Skeletal muscle cell (primary cell): Measurements from ENCODE around the gene CPZ.
"Not testable (repeated sequence)": the region's sequence is repeated elsewhere in the genome, so short reads cannot be mapped to it uniquely, and the experiment has no call there.

Experiments used
- DNase-seq: peaks from one replicate; pipeline ENCODE4 v3.0.0-alpha.2; 2010; ENCODE audit warnings: low read depth
- H3K4me3 ChIP-seq: 2 replicates; pipeline ENCODE4 v1.5.1; 2011; ENCODE audit warnings: low read depth, mild to moderate bottlenecking, control low read depth, low read length, moderate library complexity

CPZ gene

DNA sequence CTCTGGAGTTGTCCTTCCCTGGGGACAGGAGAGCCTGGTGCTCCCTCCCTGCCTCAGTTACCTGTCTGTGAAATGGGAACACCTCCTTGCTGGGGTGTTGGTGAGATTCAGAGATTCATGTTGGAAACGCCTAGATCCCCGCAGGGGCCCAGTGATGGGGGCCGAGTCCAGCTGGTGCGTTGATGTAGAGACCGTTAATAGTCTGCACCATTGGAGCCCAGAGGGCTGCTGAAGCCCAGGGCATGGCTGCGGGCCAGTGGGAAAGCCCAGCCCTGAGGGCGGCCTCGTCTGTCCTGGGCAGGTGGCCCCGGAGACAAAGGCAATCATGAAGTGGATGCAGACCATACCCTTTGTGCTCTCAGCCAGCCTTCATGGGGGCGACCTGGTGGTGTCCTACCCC is 14.4 kb downstream of the CPZ start:
- no peak overlapping the region for H3K4me3 ChIP-seq
- no peak for DNase-seq

DNA sequence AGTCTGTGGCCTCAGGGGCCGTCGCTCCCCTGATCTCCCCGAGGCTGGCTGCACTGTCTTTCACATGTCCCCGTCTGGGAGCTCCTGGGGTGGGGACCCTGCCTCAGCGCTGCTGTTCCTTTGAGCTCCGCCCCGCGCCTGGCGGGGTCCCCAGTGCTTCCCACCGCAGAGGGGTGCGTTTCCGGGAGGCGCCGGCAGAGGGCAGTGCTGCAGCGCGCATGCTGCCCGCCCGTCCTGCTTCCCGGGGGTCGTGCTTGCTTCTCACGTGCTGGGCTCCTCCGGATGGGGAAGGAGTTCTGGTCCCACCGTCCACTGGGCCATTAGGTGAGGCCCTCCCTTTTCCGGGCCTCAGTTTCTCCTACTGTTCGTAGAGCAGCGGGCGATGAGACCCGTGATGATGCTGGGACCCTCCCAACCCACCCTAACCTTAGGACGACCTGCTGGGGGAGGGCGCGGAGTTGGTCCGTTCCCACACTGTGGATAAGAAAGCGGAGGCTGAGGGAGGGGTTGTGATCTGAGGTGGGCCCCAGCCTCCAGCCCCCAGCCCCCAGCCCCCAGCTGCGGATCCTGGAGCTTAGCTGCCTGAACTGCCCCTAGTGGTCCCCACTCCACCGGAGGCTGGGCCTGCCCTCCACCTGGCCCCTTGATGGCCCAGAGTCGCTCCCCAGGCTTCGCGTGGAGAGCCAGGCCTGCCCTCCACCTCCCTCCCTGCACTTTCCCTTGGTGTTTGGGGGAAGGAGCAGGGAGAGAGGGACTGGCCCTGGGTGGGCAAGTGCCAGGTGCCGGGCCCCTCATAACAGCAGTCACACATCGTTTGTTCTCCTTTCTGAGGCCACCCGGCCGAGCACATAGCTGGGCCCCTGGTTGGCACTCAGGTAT is 15.3 kb downstream of the CPZ start:
- no peak overlapping the region for H3K4me3 ChIP-seq
- no peak for DNase-seq

DNA sequence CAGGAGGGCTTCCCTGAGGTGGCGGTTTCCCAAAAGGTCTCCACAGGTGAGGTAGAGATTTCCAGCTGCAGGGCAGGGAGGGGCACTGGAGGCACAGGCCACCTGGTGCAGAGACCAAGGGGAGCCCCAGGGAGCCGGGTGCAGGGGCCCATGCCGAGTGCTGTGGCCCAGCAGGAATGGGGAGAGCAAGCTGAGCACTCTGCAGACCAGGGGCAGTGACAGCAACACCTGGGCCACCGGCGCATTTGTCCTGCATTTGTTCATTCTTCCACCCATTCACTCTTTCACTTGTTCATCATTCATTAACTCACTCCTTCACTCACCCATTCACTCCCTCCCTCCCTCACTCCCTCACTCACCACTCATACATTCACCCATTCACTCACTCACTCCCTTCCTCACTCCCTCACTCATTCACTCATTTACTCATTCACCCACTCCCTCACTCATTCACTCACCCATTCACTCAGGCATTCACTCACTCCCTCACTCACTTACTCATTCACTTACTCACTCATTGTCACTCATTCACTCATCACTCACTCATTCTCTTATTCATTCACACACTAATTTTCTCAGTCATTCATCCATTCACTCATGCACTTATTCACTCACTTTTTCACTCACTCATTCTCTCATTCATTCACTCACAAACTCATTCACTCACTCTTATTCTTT is 16.3 kb downstream of the CPZ start:
- no peak overlapping the region for H3K4me3 ChIP-seq

DNA sequence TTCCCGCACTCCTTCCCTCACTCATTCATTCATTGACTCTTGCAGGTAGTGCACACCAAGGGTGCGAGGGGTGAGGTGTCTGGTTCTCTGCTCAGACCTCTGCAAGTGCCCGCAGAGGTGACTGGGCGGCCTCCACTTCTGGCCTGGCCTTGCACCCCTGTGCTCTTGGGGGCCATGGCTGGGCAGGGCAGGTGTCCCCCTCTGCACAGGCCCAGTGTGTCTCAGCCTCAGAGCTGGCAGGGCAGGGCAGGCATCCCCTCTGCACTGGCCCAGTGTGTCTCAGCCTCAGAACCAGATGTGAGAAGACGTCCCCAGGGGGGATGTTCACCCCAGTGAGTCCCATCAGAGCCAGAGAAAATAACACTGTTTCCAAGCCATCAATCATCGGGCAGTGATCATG is 16.8 kb downstream of the CPZ start:
- H3K4me3 ChIP-seq: no peak overlapping the region
- DNase-seq: no peak

More for the DNA sequence above, 16.3 kb downstream of the CPZ start:
- DNase-seq: no peak

DNA sequence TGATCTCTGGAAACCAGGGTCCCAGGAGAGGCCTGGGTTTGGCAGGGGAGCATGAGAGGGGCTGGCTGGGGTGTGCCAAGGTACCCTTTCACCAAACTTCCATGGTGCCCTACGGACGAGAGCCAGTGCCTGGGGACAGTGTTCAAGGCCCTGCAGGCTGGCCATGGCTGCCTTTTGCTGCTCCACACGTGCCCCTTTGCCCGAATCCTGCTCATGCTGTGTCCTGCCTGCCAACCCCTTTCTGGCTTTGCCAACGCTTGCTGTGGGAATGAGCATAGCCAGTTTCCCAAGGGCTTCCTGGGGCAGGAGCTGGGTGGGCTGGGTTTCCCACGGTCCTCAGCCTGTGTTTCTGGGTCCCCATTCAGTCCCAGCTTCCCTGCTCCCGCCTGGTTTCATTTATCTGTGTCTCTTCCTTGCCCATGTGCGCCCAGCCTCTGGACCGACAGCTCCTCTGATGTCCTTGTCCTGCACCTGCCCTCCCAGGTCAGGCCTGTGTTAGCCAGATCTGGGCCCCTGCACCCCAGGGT is 17.3 kb downstream of the CPZ start:
- H3K4me3 ChIP-seq: no peak overlapping the region
- DNase-seq: no peak

DNA sequence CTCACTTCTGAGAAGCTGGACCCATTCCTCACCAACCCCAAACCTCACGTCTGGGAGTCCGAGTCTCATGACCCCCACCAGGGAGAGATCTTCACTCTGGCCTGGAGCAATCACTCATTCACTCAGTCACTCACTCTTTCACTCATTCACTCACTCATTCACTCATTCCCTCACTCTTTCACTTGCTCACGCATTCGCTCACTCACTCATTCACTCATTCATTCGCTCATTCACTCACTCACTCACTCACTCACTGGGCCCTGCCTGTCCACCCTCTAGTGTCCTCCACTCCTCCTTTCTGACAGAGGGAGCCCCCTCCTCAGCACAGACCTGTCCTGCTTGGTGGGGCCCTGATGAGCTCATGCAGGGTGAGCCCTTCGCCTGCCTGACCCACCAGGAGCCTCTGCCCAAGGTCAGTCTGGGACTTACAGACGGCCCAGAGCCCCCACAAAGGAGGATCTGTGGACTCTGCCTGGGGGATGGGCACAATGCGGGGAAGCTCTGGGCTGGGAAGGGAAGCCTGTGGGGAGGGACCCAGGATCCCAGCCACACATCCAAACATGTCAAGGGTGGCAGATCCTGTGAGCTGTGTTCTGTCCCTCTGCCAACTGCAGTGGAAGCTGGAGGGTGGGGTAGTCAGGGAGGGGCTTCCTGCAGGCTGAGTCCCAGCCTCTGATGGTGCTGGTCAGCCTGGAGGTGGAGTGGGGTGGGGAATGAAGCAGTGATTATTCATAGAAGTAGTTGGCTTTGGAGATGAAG is 18.5 kb downstream of the CPZ start:
- no peak overlapping the region for H3K4me3 ChIP-seq
- DNase-seq: no peak

DNA sequence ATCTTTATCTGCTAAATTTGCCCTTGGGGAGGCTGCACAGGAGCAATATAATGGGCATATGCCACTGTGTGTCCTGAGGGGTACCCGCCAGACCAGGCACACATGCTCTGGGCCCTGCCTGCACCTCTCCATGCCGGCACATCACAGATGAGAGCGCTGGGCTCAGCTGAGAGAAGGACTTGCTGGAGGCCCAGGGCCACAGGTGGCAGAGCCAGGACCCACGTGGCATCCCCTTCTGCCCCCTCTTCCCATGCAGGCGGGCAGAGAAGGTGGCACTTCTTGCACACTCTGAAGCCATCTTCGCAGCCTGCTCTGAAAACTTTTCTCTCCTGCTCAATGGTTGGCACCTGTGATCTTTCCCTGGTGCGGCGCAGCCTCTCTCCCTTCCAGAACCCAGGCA is 20.1 kb downstream of the CPZ start:
- DNase-seq: no peak
- no peak overlapping the region for H3K4me3 ChIP-seq

DNA sequence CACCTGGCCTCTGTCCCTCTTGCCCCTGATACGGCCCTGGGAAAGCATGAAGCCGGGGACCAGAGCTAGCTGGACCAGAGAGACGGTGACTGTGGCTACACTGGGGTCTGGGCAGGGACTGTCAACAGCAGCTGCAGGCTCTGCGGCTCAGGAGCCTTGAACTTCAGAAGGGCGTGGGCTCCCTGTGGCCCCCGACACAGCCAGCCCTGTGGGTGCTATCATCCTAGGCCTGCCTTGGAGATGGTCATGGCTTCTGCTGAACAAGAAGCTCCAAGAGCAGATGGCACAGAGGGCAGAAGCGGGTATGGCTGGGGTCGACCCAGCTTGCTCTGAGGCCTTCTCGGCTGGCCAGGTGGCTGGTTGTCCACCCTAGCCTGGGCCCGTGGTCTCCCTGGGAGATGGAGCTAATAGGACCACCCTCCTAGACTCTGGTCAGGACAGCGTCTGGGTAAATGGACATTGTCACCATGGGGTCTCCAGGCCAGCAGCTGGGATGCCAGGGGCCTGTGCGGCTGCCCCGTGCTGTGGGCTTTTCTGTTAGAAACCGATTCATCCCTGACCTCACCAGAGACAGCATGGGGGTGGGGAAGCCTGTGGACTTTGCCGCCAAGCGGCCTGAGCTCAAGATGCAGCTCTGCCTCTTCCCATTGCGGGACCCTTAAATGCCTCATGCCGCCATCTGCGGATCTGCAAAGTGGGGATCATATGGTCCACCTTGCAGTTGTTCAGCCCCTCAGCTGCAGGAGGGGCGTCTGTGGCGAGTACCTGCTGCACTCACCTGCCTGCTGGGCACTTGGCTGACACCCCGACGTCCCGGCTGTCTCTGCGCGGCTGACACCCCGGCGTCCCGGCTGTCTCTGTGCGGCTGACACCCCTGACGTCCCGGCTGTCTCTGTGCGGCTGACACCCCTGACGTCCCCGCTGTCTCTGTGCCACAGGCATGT is 21.1 kb downstream of the CPZ start:
- no peak overlapping the region for H3K4me3 ChIP-seq
- no peak for DNase-seq

DNA sequence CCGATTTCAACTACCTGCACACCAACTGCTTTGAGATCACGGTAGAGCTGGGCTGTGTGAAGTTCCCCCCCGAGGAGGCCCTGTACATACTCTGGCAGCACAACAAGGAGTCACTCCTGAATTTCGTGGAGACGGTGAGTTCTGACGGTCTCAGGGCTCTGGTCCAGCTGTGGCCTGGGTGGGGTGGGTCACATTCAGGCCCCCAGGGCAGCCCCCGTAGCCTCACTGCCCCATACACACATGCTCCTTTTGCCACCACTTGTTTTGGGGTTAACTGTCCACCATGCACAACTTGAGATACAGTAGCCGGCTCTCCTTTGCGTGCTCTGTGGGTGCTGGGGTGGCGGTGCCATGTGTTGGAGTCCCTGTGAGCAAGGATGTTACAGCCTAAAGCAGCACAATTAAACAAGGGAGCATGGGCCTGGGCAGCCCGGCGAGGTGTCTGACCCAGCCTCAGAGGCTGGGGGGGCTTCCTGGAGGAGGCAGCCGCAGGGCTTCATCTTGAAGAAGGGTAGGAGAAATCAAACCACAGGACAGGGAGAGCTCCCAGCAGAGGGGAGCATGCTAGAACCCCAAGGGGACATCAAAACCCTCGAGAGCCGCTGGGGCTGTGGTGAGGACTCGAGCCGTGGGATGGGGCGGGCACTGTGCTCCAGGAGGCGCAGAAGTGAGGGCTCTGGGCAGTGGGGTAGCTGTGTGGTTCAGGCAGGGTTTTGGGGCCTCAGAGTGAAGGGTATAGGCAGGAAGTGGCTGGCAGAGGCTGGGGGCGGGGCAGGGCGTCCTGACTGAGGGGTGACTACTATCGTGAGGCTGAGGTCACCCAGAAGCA is 22.0 kb downstream of the CPZ start:
- no peak overlapping the region for H3K4me3 ChIP-seq
- DNase-seq: no peak

DNA sequence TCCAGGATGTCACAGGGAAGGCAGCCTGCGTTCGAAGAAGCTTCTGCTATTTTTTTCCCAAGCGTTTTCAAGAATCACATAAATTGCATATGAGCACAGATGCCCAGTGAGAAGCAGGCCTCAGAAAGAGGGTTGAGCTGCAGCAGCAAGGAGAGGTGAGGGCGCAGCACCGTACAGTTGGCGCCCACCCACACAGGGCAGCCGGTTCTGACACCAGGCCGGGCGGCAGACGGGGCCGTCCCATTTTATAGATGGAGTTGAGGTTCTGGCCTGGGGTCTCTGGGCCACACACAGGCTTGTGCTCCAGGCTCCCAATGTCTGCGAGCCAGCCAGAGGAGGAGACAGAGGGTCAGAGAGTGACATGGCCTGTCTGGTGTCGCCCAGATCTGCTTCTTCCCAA is 22.8 kb downstream of the CPZ start:
- no peak for DNase-seq
- no peak overlapping the region for H3K4me3 ChIP-seq

DNA sequence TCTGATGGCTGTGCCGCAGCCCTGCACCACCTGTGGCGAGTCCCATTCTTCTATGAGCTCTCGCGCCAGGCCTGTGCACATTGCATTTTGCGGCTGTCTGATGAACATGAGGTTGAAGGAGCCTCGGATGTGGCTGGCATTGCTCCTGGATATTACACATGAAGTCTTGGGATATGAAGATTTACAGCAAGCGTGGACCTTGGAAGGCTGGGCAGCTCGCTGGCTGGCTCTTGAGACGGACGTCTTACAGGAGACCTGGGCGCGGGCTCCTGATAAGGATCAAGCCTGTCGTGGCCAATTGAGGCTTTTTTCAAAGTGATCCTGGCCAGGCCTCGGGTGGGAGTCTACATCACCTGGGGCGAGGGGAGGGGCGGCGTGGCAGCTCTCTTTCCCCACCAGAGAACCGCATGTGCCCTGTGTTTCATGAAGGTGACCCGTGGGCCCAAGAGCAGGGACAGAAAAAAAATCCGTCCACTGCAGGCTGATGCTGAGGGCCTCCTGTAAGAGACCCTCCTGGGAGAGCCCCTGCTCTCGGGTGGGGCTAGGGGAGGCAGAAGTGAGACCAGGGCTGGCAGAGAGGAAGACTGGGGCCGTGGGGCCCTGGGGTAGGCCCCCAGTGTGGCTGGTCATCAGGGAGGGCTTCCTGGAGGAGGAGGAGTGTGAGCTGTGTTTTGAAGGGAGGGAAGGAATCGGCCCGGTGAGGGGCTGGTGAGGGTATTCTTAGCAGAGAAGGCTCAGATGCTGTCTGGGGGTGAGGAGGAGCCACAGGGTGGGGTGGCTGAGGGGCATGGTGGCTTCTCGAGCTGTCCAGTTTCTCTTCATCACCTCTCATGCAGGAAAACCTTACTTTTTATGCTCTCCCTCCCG is 23.6 kb downstream of the CPZ start:
- H3K4me3 ChIP-seq: no peak overlapping the region
- no peak for DNase-seq

DNA sequence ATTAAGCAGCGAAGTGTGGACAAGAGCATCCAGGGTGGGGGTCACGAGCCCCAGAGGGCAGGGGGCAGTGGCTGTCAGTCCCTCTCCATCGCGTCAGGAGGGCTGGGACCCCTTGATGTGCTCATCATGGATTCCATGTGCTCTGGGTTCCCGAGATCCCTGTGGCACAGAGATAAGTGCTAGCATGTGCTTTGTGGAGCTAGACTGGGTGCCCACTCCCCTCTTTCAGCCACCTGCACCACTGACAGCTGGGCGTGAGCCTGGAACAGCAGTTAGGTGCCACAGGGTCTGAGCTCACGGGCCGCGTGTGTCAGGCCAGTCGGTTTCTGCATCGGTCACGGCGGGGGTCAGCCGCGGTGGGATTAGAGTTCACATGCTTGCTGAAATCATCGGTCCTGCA is 24.3 kb downstream of the CPZ start:
- DNase-seq: no peak
- H3K4me3 ChIP-seq: no peak overlapping the region

DNA sequence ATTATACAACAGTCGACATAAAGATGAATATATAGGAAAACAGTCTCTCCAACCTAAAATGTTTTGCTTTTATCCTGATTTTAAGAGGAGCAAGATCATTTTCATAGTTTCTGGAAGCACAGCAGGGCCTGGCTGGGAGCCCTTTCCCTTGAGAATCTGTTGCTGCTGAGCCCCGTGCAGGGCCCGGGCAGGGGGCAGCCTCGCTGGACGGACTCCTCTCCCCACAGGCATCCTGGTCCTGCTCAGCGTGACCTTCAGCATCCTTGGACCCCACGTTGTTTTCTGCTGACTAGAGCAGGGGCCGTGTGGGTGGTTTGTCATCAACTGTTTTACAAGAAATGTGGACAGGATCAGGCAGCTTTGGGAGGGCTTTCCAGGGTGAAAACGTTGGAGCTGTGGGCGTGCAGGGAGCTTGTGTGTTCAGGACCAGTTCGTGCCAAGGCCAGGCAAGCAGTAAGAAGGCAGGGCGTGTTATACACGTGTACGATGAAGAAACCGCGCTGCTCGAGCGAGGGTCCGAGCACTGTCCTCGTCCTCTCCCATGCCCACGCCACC is 25.0 kb downstream of the CPZ start:
- DNase-seq: no peak
- no peak overlapping the region for H3K4me3 ChIP-seq

DNA sequence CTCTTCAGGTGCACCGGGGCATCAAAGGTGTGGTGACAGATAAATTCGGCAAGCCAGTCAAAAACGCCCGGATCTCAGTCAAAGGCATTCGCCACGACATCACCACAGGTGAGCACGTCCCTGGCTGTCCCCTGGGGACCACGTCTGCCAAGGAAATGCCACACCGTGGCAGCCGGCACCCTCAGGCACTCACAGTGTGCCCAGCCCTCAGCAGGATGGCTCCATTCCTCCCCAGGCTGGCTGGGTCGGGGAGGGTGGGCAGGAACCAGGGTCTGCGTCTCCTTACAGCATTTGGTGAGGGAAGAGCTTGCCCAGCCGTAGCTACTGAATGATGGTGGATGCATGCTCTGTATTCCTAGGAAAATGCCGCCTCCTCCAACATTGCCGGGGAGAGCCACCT is 25.9 kb downstream of the CPZ start:
- DNase-seq: no peak
- H3K4me3 ChIP-seq: no peak overlapping the region

DNA sequence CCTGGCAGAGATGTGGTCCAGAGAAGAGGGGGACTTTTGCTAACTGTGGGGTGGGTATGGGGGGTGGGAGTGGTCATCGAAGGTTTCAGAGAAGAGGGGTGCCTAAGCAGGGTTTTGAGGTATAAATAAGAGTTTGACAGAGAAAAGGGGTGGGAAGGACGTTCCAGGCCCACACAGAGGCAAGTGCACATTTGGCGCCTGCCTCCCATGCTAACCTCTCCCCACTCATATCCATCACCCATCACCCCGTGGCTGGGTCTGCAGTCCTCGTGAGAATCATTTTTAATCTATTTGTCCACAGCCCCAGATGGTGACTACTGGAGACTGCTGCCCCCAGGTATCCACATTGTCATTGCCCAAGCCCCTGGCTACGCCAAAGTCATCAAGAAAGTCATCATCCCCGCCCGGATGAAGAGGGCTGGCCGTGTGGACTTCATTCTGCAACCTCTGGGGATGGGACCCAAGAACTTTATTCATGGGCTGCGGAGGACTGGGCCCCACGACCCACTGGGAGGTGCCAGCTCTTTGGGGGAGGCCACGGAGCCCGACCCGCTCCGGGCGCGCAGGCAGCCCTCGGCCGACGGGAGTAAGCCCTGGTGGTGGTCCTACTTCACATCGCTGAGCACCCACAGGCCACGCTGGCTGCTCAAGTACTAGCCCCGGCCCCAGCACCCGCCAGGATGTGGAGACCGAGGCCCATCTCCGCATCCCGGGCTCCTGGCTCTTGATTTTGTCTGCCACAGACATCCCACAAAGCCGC is 26.6 kb downstream of the CPZ start:
- no peak overlapping the region for H3K4me3 ChIP-seq

DNA sequence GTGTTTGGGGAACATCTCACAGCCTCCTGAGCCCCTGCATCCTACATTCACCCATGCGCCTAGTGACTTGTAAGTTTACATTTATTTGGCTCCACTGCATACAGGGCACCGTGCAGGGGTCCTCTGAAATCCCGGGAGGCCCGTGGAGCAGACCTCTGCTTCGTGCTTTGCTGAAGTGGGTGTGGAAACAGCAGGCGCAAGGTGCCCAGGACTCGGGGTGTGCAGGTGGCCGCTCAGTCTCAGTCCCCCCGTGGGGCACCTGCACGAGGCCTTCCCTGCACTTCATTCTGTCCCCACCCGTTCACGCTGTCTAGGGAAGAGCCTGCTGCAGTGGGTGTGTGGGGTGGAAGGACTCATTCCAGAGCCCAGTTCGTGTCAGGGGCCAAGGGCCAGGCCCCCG is 28.6 kb downstream of the CPZ start:
- DNase-seq, H3K4me3 ChIP-seq: not testable (repeated sequence)

More for the DNA sequence above, 26.6 kb downstream of the CPZ start:
- no peak for DNase-seq
